Non-pigmented ciliary epithelial cell (primary cell): ENCODE results near the gene RCAN2.

ENCODE experiments used
- DNase-seq: peaks from one replicate; pipeline ENCODE4 v3.0.0-alpha.2; 2010; ENCODE audit warnings: low read depth

The RCAN2 gene

GRCh38 chr6:46211917-46212316 lies 279.3 kb downstream of the RCAN2 start:
- no peak for DNase-seq

DNA sequence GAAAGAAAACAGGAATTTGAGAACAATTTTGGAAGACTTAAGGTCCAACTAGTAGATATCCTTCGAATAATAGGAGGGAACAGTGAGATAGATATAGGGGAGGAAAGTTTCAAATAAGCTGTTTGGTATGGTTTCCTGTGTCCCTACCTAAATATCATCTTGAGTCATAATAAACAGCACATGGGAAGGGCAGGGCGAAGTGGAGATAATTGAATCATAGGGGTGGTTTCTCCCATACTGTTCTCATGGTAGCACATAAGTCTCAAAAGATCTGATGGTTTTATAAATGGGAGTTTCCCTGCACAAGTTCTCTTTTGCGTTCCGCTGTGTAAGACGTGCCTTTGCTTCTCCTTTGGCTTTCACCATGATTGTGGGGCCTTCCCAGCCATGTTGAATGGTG lies 281.0 kb downstream of the RCAN2 start:
- no peak for DNase-seq

DNA sequence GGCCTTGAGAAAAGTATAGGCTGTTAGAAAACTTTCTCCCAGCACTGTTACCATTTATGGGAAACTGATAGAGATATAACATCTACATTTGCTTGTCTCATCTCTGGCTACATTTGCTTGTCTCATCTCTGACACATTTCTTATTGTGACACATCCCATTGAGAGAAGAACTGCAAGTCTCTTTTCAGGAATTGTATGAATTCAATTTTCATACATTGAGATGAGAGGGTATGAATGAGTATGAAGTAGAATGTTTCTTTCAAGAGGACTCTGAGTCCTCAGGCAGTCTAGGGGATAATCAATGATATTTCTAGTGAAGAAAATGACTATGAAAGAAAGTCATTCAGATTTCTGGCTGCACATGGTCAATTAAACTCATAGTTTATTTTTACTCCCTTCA lies 282.9 kb downstream of the RCAN2 start:
- no peak for DNase-seq

DNA sequence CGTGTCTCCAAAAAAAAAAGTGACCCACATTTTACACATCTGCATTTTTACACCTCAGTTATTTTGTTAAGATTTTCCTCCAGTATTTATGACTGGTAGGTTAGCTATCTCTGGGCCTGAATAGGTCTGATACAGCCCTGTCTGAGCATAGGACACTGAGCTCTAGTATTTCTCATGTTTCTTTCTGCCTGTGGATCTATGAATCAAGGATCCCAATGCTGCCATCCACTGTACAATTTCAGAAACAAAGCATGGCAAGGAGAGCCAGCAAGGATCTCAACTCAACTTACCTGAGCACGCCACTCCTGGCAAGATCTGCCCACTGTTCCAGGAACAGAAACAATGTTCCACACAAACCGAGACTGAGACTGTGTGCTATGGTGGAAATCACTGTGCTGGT lies 284.1 kb downstream of the RCAN2 start:
- no peak for DNase-seq

DNA sequence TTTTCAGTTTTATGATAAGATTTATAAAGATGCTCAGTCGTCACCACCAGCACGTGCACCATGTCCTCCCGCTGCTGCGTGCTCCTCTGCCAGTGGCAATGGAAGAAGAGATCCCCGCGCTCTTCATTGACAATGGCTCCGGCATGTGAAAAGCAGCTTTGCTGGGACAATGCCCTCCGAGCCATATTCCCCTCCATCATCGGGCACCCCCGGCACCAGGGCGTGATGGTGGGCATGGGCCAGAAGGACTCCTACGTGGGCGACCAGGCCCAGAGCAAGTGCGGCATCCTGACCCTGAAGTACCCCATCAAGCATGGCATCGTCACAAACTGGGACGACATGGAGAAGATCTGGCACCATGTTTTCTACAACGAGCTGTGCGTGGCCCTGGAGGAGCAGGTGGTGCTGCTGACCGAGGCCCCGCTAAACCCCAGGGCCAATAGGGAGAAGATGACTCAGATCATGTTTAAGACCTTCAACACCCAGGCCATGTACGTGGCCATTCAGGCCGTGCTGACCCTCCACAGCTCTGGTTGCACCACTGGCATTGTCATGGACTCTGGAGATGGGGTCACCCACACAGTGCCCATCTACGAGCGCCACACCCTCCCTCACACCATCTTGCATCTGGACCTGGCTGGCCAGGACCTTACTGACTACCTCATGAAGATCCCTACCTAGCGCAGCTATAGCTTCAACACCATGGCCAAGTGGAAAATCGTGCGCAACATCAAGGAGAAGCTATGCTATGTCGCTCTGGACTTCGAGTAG lies 286.2 kb downstream of the RCAN2 start:
- DNase-seq: no peak

DNA sequence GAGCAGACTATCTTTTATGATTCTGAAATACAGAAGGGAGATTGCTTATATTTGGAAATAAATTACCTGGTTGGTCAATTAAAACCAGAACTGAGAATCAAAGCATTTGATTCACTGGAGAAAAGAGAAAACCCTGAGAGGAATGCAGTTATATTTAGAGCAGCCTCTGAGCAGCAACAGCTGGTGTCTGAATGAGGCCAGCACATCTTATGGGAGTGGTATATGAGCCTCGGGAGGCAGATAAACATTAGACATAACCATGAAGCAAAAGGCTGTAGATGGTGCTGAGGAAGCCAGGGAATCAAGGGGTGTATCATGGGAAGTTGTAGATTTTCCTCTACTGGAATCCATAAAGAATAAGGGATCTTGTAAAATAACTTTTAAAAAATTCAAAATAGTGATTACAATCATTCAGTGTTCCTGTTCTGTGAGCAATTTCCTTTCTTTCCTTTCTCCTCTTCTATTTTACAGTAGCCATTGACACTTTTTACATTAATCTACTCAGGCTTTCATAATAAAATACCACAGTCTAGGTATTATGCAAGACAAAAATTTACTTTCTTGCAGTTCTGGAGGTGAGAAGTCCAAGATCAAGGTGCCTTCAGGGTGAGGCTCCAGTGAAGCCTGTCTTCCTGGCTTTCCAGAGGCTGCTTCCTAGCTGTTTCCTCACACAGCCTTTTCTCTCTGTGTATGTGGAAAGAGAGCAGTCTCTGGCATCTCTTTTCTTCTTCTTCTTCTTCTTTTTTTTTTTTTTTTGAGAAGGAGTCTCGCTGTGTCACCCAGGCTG lies 287.7 kb downstream of the RCAN2 start:
- DNase-seq: no peak

- DNase-seq: no peak
These were observed 289.5 kb downstream of the RCAN2 start for GRCh38 chr6:46201702-46202101.

DNA sequence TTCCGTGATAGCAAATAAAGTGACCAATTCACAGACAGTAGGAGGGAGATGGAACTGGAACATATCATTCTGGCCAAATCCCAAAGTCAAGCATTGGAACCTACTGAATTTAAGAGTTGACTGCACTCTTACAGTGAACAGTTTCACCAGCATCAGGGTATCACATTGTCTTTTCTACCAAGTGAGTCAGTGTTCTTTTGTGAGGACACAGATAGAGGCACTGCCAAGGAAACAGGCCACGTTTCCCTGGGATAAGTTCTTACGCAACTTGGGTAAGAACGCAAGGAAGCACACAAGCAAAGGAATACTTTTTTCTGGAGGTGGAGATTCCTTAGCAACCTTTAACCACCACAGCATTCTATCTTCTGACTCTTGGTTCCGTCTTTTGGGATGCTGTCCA lies 291.9 kb downstream of the RCAN2 start:
- DNase-seq: no peak

GRCh38 chr6:46191961-46192360 lies 299.3 kb downstream of the RCAN2 start:
- DNase-seq: peak; percentile 86

DNA sequence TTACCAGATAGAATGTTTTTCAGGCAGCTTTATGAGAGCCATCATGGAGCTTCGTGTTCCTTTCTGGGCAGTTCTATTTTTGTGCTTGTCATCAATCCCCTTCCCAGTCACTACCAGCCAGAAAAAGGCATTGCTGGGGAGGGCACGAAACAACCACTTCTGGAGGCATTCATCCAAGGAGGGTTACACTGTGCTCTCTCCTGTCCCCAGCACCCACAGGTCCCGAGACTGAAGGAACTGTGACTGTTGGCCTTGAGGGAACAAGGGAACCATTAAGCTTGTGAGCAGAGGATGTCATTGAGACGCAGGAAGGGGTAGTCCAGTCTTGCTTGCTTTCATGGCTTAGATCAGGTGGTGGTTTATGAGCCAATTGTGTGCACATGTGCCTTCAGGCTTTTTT lies 300.4 kb downstream of the RCAN2 start:
- no peak for DNase-seq

GRCh38 chr6:46189726-46190125 lies 301.5 kb downstream of the RCAN2 start:
- no peak for DNase-seq

GRCh38 chr6:46186583-46186982 lies 304.7 kb downstream of the RCAN2 start:
- DNase-seq: no peak

DNA sequence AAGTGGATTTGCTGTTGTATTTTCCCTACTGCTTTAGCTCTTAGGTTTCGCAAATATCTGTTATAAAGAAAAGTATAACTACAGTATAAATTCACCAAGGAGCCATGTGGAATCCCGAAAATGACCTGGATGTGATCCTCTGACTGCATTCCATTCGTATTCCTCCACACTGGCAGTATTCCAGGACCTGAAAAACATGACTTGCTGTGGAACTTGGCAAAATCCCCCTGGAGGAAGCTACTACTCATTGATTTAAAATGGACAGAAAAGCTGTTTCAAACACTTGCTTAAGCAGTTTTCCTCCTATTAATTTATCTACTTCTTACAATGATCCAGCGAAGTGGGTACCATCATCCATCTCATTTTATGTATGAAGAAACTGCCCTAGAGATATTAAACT lies 307.1 kb downstream of the RCAN2 start:
- DNase-seq: peak; percentile 76

- no peak for DNase-seq
These were observed 315.3 kb downstream of the RCAN2 start for GRCh38 chr6:46175976-46176375.

GRCh38 chr6:46175446-46175845 lies 315.8 kb downstream of the RCAN2 start:
- no peak for DNase-seq

GRCh38 chr6:46174904-46175303 lies 316.3 kb downstream of the RCAN2 start:
- no peak for DNase-seq

DNA sequence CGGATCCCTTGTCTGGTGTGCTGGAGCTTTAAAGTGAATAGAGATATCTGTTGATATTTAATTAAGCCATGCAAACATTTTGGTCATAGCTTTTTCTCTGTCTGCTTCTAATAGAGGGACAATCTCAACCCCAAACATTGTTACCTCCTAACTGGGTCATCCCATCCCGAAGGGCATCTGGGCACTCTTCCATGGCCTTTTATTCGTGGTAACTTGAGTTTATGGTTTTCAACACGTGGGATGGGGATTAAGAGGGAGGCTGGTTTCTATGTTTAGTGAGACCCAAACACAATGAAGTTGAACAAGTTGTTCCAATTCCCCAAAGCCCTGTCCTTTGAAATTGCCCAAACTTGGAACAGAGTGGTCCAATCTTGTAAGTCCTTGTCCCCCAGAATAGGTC lies 319.1 kb downstream of the RCAN2 start:
- DNase-seq: no peak
